PFSK-1 (cell line): Measurements from ENCODE around the gene HSDL2.

Experiments used
- POLR2AphosphoS5 ChIP-seq: IDR thresholded peaks from 2 replicates; pipeline ENCODE4 v1.6.1; 2012; ENCODE audit warnings: low read depth, mild to moderate bottlenecking, control low read depth, low read length, moderate library complexity
- REST ChIP-seq, 2 experiments: IDR thresholded peaks; 2 replicates each; pipeline versions ENCODE4 v1.6.1 to v1.8.0; 2011 to 2012; ENCODE audit warnings: low read depth in 2 of 2, low read length in 2 of 2, control low read depth in 1 of 2, inconsistent platforms in 1 of 2, mild to moderate bottlenecking in 1 of 2, moderate library complexity in 1 of 2; ENCODE audit not compliant: insufficient read depth in 1 of 2
- SIN3A ChIP-seq: IDR thresholded peaks from 2 replicates; pipeline ENCODE4 v1.6.1; 2012; ENCODE audit warnings: mild to moderate bottlenecking, low read length, moderate library complexity, borderline replicate concordance; ENCODE audit not compliant: insufficient read depth

- TF ChIP-seq REST (IDR thresholded peaks at IDR 0.05; ENCODE audit: insufficient read depth in 1 of 2, low read depth in 2 of 2, low read length in 2 of 2) (no peak), SIN3A (no peak), POLR2AphosphoS5 (no peak)
Measured at GRCh38 chr9:112443200-112443599, 63.3 kb downstream of the HSDL2 start.
